ENCODE measurements around the gene PXYLP1. TPM values are rescaled to one million over a fixed set of nuclear protein-coding genes. Genes with fewer than 3 reads are reported as not detected.
A peak's percentile ranks its signal among the peaks of the same experiment; 100 is the strongest.

Gene PXYLP1
- total and polyA plus RNA-seq, 2 of the 8 experiments (the other 6 are each of a cell fraction or from before 2014, with no cell fraction given), result 19.4 to 20.6 TPM

DNA sequence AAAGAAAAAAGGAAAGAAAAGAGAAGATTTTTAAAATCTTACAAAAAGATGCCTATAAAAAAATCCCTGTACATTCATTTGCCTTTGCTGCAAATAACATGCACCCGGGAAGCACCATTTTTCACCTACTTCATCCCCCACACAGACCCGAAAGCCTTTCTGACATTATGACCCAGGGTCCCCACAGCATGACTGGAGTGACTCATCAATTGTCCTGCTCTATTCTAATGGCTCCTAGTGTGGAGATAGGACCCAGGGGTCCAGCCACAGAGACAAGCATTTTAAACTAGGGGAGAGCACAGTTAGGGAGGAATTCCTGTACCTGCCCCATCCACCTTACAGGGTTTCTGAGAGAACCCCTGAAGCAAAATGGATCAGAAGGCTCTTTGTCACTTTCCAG is 14.7 kb upstream of the PXYLP1 start:
- Histone ChIP-seq H3K79me1 (ENCODE audit: low read depth, low read length) (no peaks in the 10 kb centered on the region), H3K4me3 (ENCODE audit: extremely low read depth in 1 of 4, insufficient read depth in 2 of 4, low read depth in 3 of 4, low read length in 4 of 4) (no peak overlapping the region), H3K4me1 (replicated peaks in 1 of 4; ENCODE audit: control insufficient read depth in 3 of 4, insufficient read depth in 4 of 4, low read length in 3 of 4) (peaks cover 0 to 3% (median under 1%) of the 10 kb centered on the region in 4 experiments; a peak in 2 of 7 replicates), H4K20me1 (replicated peaks in 1 of 2; ENCODE audit: control insufficient read depth in 1 of 2, insufficient read depth in 2 of 2, low read length in 2 of 2) (no peaks in the 10 kb centered on the region), H3K27ac (ENCODE audit: low read depth, low read length) (no peak overlapping the region), H3K14ac (ENCODE audit: insufficient read length) (no peak overlapping the region), H2BK15ac (ENCODE audit: low read length) (no peak overlapping the region), H3K27me3 (replicated peaks in 1 of 4; ENCODE audit: control insufficient read depth in 3 of 4, extremely low read depth in 1 of 4, insufficient read depth in 3 of 4, low read length in 3 of 4) (no peaks in the 10 kb centered on the region), H3K9me3 (ENCODE audit: insufficient read depth in 2 of 2, low read depth in 1 of 2, low read length in 1 of 2) (no peaks in the 10 kb centered on the region), H3K4me2 (ENCODE audit: insufficient read depth in 1 of 2, low read depth in 2 of 2, low read length in 2 of 2) (no peak overlapping the region), H2BK120ac (replicated peaks; ENCODE audit: low read depth, low read length) (no peak overlapping the region), H3K9ac (replicated peaks in 1 of 4; ENCODE audit: extremely low read depth in 1 of 4, low read depth in 3 of 4, low read length in 3 of 4) (no peak overlapping the region), H2BK20ac (ENCODE audit: low read length) (no peak overlapping the region), H4K8ac (ENCODE audit: extremely low read depth, insufficient read depth, low read length) (no peak overlapping the region), H2BK5ac (ENCODE audit: low read depth, low read length) (no peak overlapping the region), H3K4ac (replicated peaks; ENCODE audit: insufficient read length, low read depth, low read length) (no peak overlapping the region), H3K18ac (ENCODE audit: extremely low read depth, low read length) (no peak overlapping the region), H2AK5ac (ENCODE audit: low read depth, low read length) (no peak overlapping the region), H4K5ac (ENCODE audit: insufficient read length, low read depth, low read length) (no peak overlapping the region), H3K79me2 (ENCODE audit: control insufficient read depth in 1 of 2, insufficient read depth in 2 of 2, low read length in 2 of 2) (no peaks in the 10 kb centered on the region), H4K91ac (replicated peaks; ENCODE audit: insufficient read length, low read length) (no peak overlapping the region), H3K56ac (replicated peaks; ENCODE audit: insufficient read length, low read depth, low read length) (no peak overlapping the region), H2AFZ (ENCODE audit: low read length) (no peak overlapping the region), H3K23ac (ENCODE audit: insufficient read length) (no peak overlapping the region), H2BK12ac (ENCODE audit: low read depth, low read length) (no peak overlapping the region), H3K36me3 (ENCODE audit: control insufficient read depth in 2 of 4, insufficient read depth in 4 of 4, low read length in 3 of 4) (no peaks in the 10 kb centered on the region), H3K23me2 (ENCODE audit: low read depth, low read length) (no peaks in the 10 kb centered on the region)
- TF ChIP-seq CHD2 (IDR thresholded peaks at IDR 0.05; ENCODE audit: low read length), result no peak
- no peak for TF ChIP-seq HDAC2 (IDR thresholded peaks at IDR 0.05; ENCODE audit: borderline replicate concordance in 1 of 2, low read depth in 2 of 2, low read length in 2 of 2)
- peak; percentile 78 for TF ChIP-seq JUND (IDR thresholded peaks at IDR 0.05; ENCODE audit: low read length)
- no peak for TF ChIP-seq YY1 (IDR thresholded peaks at IDR 0.05; ENCODE audit: low read depth, low read length)
- no peak for TF ChIP-seq RFX5 (IDR thresholded peaks at IDR 0.05; ENCODE audit: borderline replicate concordance, low read depth, low read length)
- TF ChIP-seq BACH1 (IDR thresholded peaks at IDR 0.05; ENCODE audit: low read length), result peak; percentile 25; the same call in 1 of the 2 replicates
- WGBS, 2 experiments (ENCODE audit: extremely low coverage in 1 of 2, insufficient coverage in 1 of 2, insufficient read length in 1 of 2, insufficient replicate concordance in 2 of 2, low coverage in 1 of 2, low lambda C conversion rate in 2 of 2, missing lambda C conversion rate in 1 of 2), result 70% methylated on average over 2 of the region's 2 CpGs; no CpG with 5 or more reads in 1 of the 2 experiments
- ChIA-PET POLR2A (ENCODE audit: partially characterized antibody) (no interaction called here), CTCF (ENCODE audit: partially characterized antibody) (interaction anchor here (1.0 to 1.8 kb wide), 3 partner anchors 11 to 216 kb away, joined by 4 to 6 read pairs (median 4); partner anchors contain the start of gene PXYLP1)
- DNase-seq (ENCODE audit: low read depth in 1 of 2, low spot score in 2 of 2), result no peak
- FAIRE-seq, result no peak
